ENCODE results near the gene PPFIA2.
A peak's percentile ranks its signal among the peaks of the same experiment; 100 is the strongest.
"Not testable (repeated sequence)": the region's sequence is repeated elsewhere in the genome, so short reads cannot be mapped to it uniquely, and the experiment has no call there.

Gene PPFIA2

GRCh38 chr12:81617915-81618314, 141.2 kb downstream of the PPFIA2 start:
- no peak for DNase-seq (ENCODE audit: extremely low read depth, low read depth)
- TF ChIP-seq CTCF (IDR thresholded peaks at IDR 0.05; ENCODE audit: low read depth, low read length): no peak

GRCh38 chr12:81615026-81615588, 144.0 kb downstream of the PPFIA2 start:
- no peak for TF ChIP-seq CTCF (IDR thresholded peaks at IDR 0.05; ENCODE audit: low read depth, low read length)
- no peak for DNase-seq (ENCODE audit: extremely low read depth, low read depth)

DNA sequence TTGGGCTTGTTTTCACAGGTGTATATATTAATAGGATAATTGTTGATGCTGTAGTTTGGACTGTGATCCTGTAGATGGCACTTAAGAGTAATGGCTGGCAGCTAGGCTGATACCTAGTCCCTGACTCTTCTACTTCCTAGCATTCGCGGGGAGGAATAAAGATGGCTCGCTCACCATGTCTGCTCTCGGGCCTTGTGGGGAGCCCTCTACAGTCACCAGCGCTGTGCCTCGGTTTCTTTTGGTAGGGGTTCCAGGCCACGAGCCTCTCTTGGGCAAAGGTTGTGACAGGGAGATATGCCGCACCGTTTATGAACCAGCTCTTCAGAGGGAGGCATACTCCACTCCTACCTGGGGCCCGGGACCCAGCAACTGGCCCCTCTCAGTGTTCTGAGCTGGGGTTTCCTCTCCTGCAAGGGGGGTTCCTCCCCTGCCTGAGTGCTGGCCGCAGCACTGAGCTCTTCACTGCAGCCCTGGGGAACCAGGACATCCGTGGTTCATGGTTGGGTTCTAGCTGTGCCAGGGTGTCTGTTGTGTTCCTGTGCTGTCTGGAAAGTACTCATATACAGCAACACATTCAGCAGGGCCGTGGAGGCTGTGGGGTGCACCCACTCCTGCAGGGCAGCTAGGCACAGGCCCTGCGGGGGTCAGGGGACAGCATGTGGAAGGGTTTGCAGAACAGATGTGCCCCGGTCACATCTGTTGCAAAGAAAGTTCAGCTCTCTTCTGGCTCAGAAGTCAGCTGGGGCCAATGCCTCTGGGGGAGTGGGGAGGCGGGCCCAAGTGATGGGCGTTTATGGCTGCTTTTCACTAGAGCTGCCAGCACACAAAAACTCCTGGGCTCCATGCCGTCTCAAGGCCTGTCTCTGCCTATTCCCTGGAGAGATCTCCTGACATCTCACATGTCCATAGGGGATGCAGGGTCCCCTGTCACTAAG, 147.9 kb downstream of the PPFIA2 start:
- TF ChIP-seq CTCF (IDR thresholded peaks at IDR 0.05; ENCODE audit: low read depth, low read length): peak; percentile 22; the same call in 1 of the 2 replicates
- DNase-seq (ENCODE audit: extremely low read depth, low read depth): no peak

GRCh38 chr12:81597928-81598604, 161.1 kb downstream of the PPFIA2 start:
- no peak for DNase-seq (ENCODE audit: extremely low read depth, low read depth)
- TF ChIP-seq CTCF (IDR thresholded peaks at IDR 0.05; ENCODE audit: low read depth, low read length): no peak

GRCh38 chr12:81596558-81596957, 162.6 kb downstream of the PPFIA2 start:
- no peak for TF ChIP-seq CTCF (IDR thresholded peaks at IDR 0.05; ENCODE audit: low read depth, low read length)
- no peak for DNase-seq (ENCODE audit: extremely low read depth, low read depth)

DNA sequence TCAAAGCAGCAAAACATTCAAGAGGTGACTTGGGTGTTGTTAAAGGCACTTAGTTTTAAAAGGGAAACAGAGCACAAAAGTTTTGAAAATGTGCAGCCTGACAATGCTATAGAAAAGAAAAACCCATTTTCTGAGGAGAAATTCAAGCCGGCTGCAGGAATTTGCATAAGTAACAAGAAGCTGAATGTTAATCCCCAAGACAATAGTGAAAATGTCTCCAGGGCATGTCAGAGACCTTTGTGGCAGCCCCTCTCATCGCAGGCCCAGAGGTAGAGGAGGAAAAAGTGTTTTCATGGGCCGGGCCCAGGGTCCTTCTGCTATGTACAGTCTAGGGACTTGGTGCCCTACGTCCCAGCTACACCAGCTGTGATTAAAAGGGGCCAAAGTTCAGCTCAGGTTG, 167.9 kb downstream of the PPFIA2 start:
- no peak for TF ChIP-seq CTCF (IDR thresholded peaks at IDR 0.05; ENCODE audit: low read depth, low read length)
- no peak for DNase-seq (ENCODE audit: extremely low read depth, low read depth)

GRCh38 chr12:81590703-81591102, 168.4 kb downstream of the PPFIA2 start:
- DNase-seq (ENCODE audit: extremely low read depth, low read depth): not testable (repeated sequence)

Data from AG09319 (cell line).